Stimulated activated CD4-positive, alpha-beta T cell treated with anti-CD3 and anti-CD28 coated beads, Interleukin-15, amount 100 ng/mL, for 24 hours (primary cell): ENCODE data around the gene CLDN7.

Source experiments
- DNase-seq: peaks from one replicate; pipeline ENCODE4 v3.0.0-alpha.2; 2020

CLDN7 gene, protein sequence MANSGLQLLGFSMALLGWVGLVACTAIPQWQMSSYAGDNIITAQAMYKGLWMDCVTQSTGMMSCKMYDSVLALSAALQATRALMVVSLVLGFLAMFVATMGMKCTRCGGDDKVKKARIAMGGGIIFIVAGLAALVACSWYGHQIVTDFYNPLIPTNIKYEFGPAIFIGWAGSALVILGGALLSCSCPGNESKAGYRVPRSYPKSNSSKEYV

DNA sequence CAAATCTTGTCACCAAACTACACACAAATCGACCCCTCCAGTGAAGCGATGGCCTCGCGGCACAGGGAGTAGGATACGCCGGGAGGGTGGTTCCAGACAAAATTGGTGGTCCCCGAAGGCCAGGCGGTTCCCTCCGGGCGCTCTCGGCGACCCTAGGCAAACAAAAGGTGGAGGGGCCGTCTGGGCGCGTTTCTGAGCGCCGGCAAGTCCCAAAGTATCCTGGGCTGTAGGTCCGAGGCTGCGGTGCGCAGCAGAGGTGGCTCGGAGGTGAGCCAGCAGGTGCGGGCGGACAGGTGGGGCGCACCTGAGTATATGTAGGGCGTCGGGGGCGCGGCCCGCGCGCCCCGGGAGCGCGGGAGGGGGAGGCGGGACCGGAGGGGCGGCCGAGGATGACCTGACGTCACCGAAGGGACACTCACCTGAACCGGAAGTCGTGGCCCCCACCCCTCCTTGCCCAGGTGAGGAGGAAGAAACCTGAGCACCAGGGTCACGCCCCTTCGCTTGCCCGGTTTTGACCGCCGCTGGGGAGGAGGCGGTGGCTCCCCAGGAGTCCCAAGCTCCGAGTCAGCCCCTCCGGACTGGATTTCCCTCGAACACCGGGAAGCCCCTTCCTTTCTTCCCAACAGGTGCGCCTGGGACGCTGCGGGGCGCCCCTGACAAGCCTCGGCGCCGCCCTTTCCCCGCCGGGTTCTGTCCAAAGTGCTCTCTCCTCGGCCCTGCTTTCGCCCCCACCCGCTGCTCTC lies at the start of gene CLDN7:
Gene CLDN7 (minus strand): TSS at position 287 of the 743 bp plus-strand sequence. CDS start 435 bp downstream, outside the sequence.
- DNase-seq, result no peak

- DNase-seq, result no peak
Observed at GRCh38 chr17:7311110-7311705, 48.9 kb upstream of the CLDN7 start.

DNA sequence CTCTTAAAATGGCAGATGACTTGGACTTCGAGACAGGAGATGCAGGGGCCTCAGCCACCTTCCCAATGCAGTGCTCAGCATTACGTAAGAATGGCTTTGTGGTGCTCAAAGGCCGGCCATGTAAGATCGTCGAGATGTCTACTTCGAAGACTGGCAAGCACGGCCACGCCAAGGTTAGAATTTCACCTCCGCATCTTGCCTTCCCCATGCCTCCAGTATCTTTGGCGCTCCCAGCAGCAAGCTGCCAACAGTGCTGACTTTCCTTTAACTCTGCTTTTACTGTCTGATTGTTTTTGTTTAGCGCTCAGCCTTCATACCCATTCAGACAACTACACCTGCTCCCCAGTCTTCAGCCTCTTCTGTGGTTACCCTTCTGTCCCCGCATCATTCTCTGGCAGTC lies 47.4 kb upstream of the CLDN7 start:
- DNase-seq, result no peak

DNA sequence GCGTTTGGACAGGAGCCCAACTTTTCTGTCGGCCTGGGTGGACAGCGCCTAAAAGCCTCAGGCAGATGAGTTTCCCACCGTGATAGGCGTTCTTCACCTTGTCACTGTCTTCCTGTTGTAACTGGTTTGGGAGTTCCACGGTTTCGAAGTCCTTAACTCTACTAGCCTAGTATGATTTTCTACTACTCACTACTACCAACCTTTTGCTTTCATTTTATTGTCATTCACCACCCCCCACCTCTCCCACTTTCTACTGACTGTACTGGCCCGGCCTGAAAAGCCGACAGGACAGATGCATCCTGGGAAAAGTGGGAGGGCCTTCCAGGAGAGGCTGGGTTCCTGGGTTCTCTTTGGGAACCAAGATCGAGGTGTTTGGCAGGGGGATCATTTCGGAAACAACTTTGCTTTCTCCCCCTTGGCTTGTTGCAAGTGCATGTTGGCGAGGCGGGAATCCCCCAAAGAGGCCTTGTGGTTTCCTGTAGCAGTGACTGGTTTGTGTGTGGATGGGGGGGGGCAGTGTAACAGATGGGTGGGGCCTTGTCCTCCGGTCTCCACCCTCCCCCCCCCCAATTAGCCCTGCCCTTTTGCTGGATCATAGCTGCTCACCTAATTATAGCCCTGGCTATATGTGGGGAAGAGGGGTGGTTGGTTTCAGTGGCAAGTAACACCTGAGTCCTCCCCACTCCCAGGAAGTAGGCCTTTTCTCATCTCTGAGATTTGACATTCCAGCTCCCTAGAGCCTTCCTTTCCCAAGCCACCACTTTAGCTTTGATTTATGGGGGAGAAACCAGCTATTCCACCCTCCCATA lies 46.6 kb upstream of the CLDN7 start:
- DNase-seq, result peak; percentile 88

DNA sequence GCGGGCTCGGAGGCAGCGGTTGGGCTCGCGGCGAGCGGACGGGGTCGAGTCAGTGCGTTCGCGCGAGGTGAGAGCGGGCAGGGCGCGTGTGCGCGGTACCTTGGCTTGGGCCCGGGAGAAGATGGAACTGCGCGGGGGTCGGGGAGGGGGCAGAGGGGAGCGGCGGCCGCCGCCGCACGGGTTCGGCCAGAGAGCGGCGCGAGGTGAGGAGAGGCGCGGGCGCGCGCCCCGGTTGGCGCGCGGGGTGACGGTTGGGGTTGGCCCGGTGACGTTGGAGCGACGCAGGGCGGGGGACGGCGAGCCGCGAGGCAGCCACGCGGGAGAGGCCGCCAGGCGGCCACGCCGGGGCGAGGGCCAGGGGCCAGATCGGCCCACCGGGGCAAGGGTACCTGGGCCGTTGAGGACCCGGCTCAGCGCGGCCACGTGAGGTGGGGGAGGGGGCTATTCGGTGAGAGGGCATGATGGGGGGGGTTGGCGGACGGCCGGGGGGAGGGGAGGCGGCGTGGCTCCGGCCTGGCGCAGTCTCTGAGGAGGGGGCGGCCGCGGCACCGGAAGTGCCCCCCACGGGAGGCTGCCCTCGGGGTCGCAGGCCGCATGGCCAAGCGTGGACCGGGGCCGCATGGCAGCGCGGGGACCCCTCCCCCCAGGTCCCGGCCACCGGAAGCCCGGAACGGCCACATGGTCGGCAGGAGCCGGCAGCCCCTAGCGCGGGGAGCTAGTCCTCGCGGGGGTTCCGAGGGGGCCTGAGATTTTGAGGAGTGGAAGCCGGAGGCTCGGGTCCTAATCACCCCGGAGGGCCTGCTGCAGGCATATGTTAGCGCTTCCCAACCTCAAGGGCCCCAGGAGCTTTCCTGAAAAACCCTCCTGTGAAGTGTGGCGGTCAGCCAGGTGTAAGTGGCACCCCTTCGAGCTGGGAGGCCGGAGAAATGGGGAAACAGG lies 45.7 kb upstream of the CLDN7 start:
- peak; percentile 60 for DNase-seq

- peak; percentile 100 for DNase-seq
Observed at GRCh38 chr17:7306911-7307685, 44.8 kb upstream of the CLDN7 start, which contains the start of gene EIF5A. EIF5A (plus strand) TSS chr17:7307628; CDS start chr17:7309636, 2,008 bp downstream.

DNA sequence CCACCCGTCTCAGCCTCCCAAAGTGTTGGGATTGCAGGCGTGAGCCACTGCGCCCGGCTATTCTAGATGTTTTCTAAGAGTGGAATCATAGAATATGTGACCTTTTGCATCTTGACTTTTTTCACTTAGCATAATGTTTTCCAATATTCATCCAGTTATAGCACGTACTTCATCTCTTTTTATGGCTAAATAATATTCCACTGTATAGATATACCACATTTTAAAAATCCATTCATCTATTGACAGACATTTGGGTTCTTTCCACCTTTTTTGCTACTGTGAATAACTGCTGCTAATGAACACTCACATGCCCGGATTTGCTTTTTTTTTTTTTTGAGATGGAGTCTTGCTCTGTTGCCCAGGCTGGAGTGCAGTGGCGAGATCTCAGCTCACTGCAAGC lies 41.9 kb upstream of the CLDN7 start:
- no peak for DNase-seq

- peak; percentile 80 for DNase-seq
Observed at GRCh38 chr17:7296189-7296861, 34.0 kb upstream of the CLDN7 start.

- no peak for DNase-seq
Observed at GRCh38 chr17:7295230-7296180, 33.2 kb upstream of the CLDN7 start.

GRCh38 chr17:7294614-7295153 lies 32.4 kb upstream of the CLDN7 start, which contains the start of gene YBX2:
YBX2 (minus strand) TSS chr17:7294639; CDS start chr17:7294500, 139 bp downstream.
- DNase-seq, result peak; percentile 87

GRCh38 chr17:7293816-7294613 lies 31.7 kb upstream of the CLDN7 start:
- DNase-seq, result peak; percentile 49

DNA sequence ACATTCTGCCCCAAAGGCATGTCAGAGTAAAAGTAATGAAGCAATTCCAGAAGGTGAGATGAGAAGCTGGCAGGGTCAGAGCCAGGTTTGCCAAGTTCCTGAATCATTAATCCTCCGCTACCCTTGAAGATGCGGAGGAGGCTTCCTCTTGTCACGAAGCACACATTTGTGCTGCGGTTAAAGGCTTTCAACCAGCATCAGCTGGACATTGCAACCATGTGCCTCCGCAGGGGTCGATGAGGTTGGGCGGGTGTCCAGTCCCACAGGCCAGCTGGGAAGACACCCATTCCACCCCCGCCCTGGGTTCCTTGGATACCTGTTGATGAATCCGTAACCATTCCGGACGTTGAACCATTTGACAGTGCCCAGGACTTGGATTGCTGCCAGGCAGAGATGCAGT lies 30.9 kb upstream of the CLDN7 start:
- no peak for DNase-seq

DNA sequence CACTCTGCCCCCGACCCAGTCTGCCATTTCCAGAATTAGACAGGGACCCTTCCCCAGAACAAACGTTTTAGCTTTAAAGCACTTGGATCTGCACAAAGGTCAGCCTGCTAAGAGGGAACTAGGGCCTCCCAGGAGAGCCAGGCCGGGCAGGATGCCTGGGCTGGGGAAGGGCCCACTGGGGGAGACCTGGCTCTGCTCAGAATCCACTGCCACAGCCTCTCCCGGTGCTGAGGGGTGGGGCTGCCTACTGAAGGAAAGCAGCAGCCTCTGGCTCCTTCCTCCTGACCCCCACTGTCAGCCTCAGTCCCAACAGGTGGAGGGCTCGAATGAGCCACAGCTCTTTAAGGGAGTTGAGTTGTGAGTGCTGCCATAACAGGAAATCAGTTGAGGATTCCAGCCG lies 30.5 kb upstream of the CLDN7 start:
- DNase-seq, result no peak

GRCh38 chr17:7292194-7292593 lies 29.9 kb upstream of the CLDN7 start:
- no peak for DNase-seq

- DNase-seq, result no peak
Observed at GRCh38 chr17:7290685-7291084, 28.4 kb upstream of the CLDN7 start.

GRCh38 chr17:7290166-7290565 lies 27.9 kb upstream of the CLDN7 start:
- DNase-seq, result no peak

GRCh38 chr17:7289256-7290032 lies 27.2 kb upstream of the CLDN7 start:
- no peak for DNase-seq
